Dendritic cell treated with granulocyte-macrophage colony-stimulating factor and Interleukin-4, amounts not matched to agents 40 ng/mL and 50 ng/mL, for 4 days (primary cell): ENCODE results near the gene BLVRA.
A peak's percentile ranks its signal among the peaks of the same experiment; 100 is the strongest.

ENCODE experiments used
- H3K27ac Mint-ChIP-seq: one replicate; pipeline ENCODE4 v1.8.0; 2022; ENCODE audit warnings: mild to moderate bottlenecking, mixed read lengths
- H3K27me3 Mint-ChIP-seq: one replicate; pipeline ENCODE4 v1.8.0; 2022; ENCODE audit warnings: mild to moderate bottlenecking, mixed read lengths
- H3K36me3 Mint-ChIP-seq: one replicate; pipeline ENCODE4 v1.8.0; 2022; ENCODE audit warnings: low read depth, mixed read lengths
- H3K4me1 Mint-ChIP-seq: one replicate; pipeline ENCODE4 v1.8.0; 2022; ENCODE audit warnings: low read depth, mixed read lengths
- H3K4me3 Mint-ChIP-seq: one replicate; pipeline ENCODE4 v1.8.0; 2022; ENCODE audit warnings: mild to moderate bottlenecking, moderate library complexity, mixed read lengths
- H3K9me3 Mint-ChIP-seq: one replicate; pipeline ENCODE4 v1.8.0; 2022; ENCODE audit warnings: mixed read lengths
- intact Hi-C: fragments of 100-400 bp; cut with micrococcal nuclease; formaldehyde crosslinking; loops from one replicate; pipeline ENCODE4 v1.15.0; 2022

BLVRA gene

DNA sequence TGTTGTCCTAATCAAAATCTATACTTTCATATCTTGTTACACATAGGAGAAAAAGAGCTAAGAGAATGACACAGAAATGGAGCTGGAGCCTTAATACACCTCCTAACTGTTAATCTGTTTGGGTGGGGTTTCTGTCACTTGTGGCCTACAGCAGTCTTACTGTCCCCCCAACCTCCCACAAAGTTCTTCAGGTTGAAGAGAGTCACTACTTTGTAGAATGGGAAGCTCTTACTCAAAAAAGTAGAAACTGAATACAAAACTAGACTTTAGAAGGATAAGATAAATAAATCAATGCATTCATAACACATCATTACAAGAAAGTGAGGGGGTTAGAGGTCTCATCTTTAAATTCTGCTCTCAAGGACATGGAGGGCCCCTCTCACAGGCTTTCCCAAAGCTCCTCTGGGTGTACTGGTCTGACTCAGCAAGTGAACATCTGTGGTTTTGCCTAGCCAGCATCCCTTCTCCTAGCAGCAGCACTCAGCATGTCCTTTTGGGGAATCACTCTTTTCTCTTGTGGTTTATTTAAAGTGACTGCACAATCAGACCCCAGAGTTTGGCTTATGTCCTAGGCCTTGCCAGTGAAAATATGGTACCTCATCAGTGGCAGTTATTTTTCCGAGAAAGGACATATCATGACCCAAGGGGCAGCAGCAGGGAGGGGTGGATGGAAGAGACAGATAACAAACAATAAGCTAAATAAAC lies 2.0 kb upstream of the BLVRA start:
- Mint-ChIP-seq H3K9me3 (no peaks in the 10 kb centered on the region), H3K4me1 (peaks cover 63% of the 10 kb centered on the region), H3K4me3 (peak overlapping the region; percentile 49), H3K27me3 (peaks cover 1% of the 10 kb centered on the region), H3K36me3 (peaks cover 14% of the 10 kb centered on the region), H3K27ac (peak overlapping the region; percentile 92)
- intact Hi-C loops: loop anchor here (2.0 kb wide), 1 partner anchor 28 kb away; the partner anchor contains the start of gene COA1

GRCh38 chr7:43757073-43757720 lies 1.3 kb upstream of the BLVRA start:
- intact Hi-C loops: loop anchor here (2.0 kb wide), 1 partner anchor 28 kb away; the partner anchor contains the start of gene COA1
- H3K27ac Mint-ChIP-seq: peak overlapping the region; percentile 92
- no peaks in the 10 kb centered on the region for H3K9me3 Mint-ChIP-seq
- H3K4me3 Mint-ChIP-seq: peak overlapping the region; percentile 49
- H3K27me3 Mint-ChIP-seq: peaks cover 1% of the 10 kb centered on the region
- H3K36me3 Mint-ChIP-seq: peaks cover 14% of the 10 kb centered on the region
- H3K4me1 Mint-ChIP-seq: peaks cover 70% of the 10 kb centered on the region

DNA sequence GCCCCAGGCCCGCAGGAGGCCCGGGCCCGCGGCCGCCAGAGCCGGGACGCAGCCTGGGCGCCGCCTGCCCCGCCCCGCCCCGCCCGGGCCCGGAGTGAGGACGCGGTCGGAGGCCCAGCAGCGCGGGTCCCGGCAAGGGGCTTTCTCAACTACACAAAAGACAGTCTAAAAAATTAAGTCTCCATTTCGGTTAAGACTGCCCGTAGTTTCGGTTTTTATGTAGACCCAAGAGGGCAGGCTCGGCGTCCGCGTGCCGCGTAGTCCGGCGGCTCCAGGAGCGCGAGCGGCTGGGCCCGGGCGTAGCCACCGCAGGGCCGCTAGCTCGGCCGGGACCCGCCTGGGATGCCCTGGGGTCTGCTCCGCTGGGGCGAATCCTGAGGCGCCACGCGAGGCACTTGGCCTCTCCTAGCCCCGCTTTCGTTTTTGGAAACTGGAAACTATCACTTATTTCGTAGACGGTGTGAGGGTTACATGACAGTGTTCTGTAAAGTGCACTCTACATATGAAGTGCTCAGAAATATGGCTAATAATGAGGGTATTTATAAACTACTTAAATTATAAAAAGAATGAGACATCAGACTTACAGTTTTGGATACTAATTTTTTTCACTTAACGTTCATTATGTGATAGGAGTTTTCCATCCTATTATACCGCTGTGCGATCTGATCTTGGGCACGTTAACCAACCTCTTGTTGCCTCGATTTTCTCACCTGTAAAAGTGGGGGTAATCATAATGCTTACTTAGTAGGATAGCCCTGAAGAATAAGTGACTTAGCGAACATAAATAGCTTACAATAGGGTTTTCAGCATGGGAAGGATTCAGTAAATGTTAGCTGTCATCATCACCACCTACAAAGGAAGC lies 573 bp downstream of the BLVRA start:
- Mint-ChIP-seq H3K4me3 (peak overlapping the region; percentile 82), H3K9me3 (no peaks in the 10 kb centered on the region), H3K27me3 (peaks cover 1% of the 10 kb centered on the region), H3K4me1 (peaks cover 66% of the 10 kb centered on the region), H3K36me3 (peaks cover 25% of the 10 kb centered on the region), H3K27ac (peak overlapping the region; percentile 92)
- intact Hi-C loops: no loop called here

- Mint-ChIP-seq H3K4me1 (peaks cover 69% of the 10 kb centered on the region), H3K4me3 (peak overlapping the region; percentile 32), H3K27ac (no peak overlapping the region), H3K9me3 (no peaks in the 10 kb centered on the region), H3K36me3 (peaks cover 25% of the 10 kb centered on the region), H3K27me3 (peaks cover 1% of the 10 kb centered on the region)
- intact Hi-C loops: no loop called here
These were observed 2.4 kb downstream of the BLVRA start for GRCh38 chr7:43760861-43761260.

DNA sequence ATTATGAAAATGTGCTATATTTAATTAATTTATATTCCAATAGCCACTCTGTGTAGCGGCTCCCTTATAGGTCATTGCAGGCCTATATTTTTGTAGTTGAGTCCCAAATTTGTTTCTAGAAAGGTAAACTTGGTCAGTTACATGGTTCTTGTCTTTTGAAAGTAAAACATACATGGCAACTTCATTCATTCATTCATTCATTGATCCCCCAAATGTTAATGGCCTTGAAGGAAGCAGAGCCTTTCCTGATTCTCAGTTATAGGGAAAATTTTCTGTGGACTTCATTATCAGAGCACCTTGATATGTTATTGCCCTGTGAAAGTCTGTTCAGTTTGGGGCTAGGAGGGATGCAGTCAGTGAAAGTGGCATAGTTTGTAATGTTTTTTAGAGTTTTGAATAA lies 2.9 kb downstream of the BLVRA start:
- H3K27ac Mint-ChIP-seq: no peak overlapping the region
- no peaks in the 10 kb centered on the region for H3K9me3 Mint-ChIP-seq
- H3K36me3 Mint-ChIP-seq: peaks cover 25% of the 10 kb centered on the region
- peaks cover 66% of the 10 kb centered on the region for H3K4me1 Mint-ChIP-seq
- H3K27me3 Mint-ChIP-seq: peaks cover 1% of the 10 kb centered on the region
- no peak overlapping the region for H3K4me3 Mint-ChIP-seq
- intact Hi-C loops: no loop called here

- no peaks in the 10 kb centered on the region for H3K9me3 Mint-ChIP-seq
- peaks cover 33% of the 10 kb centered on the region for H3K36me3 Mint-ChIP-seq
- peaks cover 66% of the 10 kb centered on the region for H3K4me1 Mint-ChIP-seq
- intact Hi-C loops: no loop called here
- H3K27ac Mint-ChIP-seq: peak overlapping the region; percentile 81
- peak overlapping the region; percentile 66 for H3K4me3 Mint-ChIP-seq
- H3K27me3 Mint-ChIP-seq: peaks cover 1% of the 10 kb centered on the region
These were observed 3.6 kb downstream of the BLVRA start for GRCh38 chr7:43761938-43762692.

DNA sequence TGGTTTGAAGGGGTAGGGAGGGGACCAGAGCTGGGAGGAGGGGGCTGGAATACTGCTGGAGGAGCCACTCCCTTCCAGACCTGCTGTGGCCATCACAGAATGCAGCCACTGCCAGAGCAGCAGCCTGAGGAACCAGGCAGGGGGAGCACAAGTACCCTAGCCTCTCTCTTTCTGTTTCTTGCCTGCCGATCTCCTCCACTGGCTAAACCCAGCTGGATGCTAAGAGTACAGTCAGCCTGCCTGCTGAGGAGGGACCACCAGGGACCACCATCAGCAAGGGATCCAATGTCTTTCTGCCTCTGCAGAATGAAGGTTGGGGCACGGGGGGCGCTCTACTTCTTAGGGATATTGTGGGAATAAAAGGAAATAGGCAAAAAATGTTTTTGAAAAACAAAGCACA lies 4.7 kb downstream of the BLVRA start:
- peaks cover 62% of the 10 kb centered on the region for H3K4me1 Mint-ChIP-seq

DNA sequence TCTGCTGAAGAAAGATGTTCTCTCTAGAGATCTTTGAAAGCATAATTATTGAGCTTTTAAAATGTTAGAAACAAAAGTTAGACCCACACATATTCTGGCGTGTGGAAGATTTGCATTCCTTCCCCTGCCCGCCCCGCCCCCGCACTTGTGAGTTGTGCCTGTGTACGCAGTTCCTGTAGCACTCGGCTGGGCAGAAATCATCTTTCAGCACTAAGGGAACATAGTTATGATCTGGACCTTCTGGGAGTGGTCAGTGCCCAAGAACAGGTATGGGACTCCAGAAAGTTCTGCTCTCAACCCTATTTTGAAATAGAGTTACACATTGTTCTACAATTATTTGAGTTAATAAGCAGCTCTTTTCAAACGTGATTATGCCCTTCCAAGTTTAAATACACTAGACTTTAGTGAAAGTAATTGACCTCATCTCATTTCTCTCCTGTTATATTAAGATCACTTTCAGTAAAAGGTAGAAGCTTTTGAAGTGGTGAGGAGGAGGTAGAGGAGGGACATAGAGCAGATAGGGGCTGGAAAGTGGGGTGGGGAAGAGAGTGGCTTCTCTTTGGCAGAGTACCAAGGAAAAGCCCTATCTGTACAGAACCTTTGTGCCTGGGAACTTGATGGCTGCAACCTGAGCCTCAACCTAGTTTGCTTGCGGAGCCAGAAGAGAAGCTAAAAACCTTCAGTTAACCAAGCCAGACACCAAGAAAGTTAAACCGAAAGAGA lies 5.7 kb downstream of the BLVRA start:
- peak overlapping the region; percentile 39 for H3K4me3 Mint-ChIP-seq
- H3K9me3 Mint-ChIP-seq: no peaks in the 10 kb centered on the region
- peaks cover 48% of the 10 kb centered on the region for H3K36me3 Mint-ChIP-seq
- intact Hi-C loops: no loop called here
- peak overlapping the region; percentile 22 for H3K27ac Mint-ChIP-seq
- peaks cover 72% of the 10 kb centered on the region for H3K4me1 Mint-ChIP-seq
- H3K27me3 Mint-ChIP-seq: no peaks in the 10 kb centered on the region

More for the DNA sequence above, 4.7 kb downstream of the BLVRA start:
- intact Hi-C loops: no loop called here
- peak overlapping the region; percentile 81 for H3K27ac Mint-ChIP-seq
- peaks cover 43% of the 10 kb centered on the region for H3K36me3 Mint-ChIP-seq
- H3K4me3 Mint-ChIP-seq: peak overlapping the region; percentile 66
- H3K27me3 Mint-ChIP-seq: no peaks in the 10 kb centered on the region
- H3K9me3 Mint-ChIP-seq: no peaks in the 10 kb centered on the region

DNA sequence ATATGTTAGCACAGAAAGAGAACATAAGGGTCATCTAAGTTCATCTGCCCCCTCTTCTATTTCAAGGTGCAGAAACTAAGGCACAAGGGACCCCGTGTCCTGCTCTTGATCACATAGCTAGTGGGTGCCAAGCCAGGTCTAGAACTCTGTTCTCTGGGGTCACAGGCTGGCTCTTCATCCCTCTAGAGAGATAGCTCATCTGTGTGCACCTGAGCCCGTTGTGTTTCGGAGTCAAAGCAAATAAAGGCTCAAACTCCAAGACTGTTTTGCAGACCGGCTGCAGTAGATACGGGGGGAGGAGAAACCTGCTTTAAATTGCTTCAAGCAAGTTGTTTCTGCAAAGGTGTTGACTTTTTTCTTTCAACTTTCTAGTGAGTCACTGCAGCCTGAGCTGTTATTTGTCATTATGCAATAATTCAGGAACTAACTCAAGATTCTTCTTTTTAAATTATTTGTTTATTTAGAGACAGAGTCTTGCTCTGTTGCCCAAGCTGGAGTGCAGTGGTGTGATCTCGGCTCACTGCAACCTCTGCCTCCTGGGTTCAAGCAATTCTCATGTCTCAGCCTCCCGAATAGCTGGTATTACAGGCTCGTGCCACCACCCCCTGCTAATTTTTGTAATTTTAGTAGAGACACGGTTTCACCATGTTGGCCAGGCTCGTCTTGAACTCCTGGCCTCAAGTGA lies 6.5 kb downstream of the BLVRA start:
- peaks cover 55% of the 10 kb centered on the region for H3K36me3 Mint-ChIP-seq
- intact Hi-C loops: no loop called here
- H3K27ac Mint-ChIP-seq: peak overlapping the region; percentile 22
- H3K9me3 Mint-ChIP-seq: no peaks in the 10 kb centered on the region
- no peaks in the 10 kb centered on the region for H3K27me3 Mint-ChIP-seq
- peaks cover 79% of the 10 kb centered on the region for H3K4me1 Mint-ChIP-seq
- no peak overlapping the region for H3K4me3 Mint-ChIP-seq

DNA sequence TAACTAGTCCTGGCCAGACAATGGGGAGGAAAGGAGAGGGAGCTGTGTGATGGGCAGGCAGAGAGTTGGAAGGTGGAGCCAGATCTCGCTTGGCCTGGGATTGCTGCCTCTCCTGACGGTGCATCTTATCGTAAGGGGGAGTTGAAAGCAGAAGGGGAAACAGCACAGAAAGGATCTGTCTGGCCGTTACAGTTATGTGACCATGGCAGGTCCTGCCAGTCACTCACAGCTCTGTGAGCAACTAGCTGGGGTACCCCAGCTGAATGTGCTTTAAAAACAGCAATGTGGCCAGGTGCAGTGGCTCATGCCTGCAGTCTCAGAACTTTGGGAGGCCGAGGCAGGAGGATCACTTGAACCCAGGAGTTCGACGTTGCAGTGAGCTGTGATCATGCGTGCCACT lies 8.1 kb downstream of the BLVRA start:
- H3K9me3 Mint-ChIP-seq: no peaks in the 10 kb centered on the region

DNA sequence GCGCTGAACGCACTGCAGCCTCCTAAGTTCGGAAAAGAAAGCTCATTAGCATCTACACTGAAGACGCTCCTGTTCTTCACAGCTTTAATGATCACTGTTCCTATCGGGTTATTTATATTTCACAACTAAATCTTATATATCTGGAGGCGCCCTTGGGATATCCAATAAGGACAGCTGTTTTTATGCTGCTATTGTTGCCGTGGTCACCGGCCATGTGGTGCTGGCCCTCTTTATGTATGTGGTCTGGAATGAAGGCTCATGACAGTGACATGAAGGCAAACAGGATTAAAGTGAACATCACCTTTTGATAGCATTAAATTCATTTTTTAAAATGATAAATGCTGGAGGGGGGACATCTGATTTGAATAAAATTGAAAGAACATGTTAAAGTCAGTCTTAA lies 8.8 kb downstream of the BLVRA start:
- Mint-ChIP-seq H3K27me3 (no peaks in the 10 kb centered on the region), H3K27ac (no peak overlapping the region), H3K9me3 (peaks cover under 1% of the 10 kb centered on the region), H3K4me3 (no peak overlapping the region), H3K36me3 (peaks cover 65% of the 10 kb centered on the region), H3K4me1 (peaks cover 82% of the 10 kb centered on the region)
- intact Hi-C loops: no loop called here

More for the DNA sequence above, 8.1 kb downstream of the BLVRA start:
- peaks cover 85% of the 10 kb centered on the region for H3K4me1 Mint-ChIP-seq
- H3K27me3 Mint-ChIP-seq: no peaks in the 10 kb centered on the region
- peaks cover 57% of the 10 kb centered on the region for H3K36me3 Mint-ChIP-seq
- H3K4me3 Mint-ChIP-seq: no peak overlapping the region
- H3K27ac Mint-ChIP-seq: no peak overlapping the region
- intact Hi-C loops: no loop called here

GRCh38 chr7:43768201-43768886 lies 9.9 kb downstream of the BLVRA start:
- H3K4me1 Mint-ChIP-seq: peaks cover 71% of the 10 kb centered on the region
- no peaks in the 10 kb centered on the region for H3K27me3 Mint-ChIP-seq
- H3K4me3 Mint-ChIP-seq: no peak overlapping the region
- peaks cover 9% of the 10 kb centered on the region for H3K9me3 Mint-ChIP-seq
- peaks cover 66% of the 10 kb centered on the region for H3K36me3 Mint-ChIP-seq
- no peak overlapping the region for H3K27ac Mint-ChIP-seq
- intact Hi-C loops: no loop called here
